Measurements from ENCODE around the gene BLOC1S4. TPM values are rescaled to one million over a fixed set of nuclear protein-coding genes. Genes with fewer than 3 reads are reported as not detected.

The BLOC1S4 gene
- polyA plus RNA-seq, 1 donor: 14.8 TPM

DNA sequence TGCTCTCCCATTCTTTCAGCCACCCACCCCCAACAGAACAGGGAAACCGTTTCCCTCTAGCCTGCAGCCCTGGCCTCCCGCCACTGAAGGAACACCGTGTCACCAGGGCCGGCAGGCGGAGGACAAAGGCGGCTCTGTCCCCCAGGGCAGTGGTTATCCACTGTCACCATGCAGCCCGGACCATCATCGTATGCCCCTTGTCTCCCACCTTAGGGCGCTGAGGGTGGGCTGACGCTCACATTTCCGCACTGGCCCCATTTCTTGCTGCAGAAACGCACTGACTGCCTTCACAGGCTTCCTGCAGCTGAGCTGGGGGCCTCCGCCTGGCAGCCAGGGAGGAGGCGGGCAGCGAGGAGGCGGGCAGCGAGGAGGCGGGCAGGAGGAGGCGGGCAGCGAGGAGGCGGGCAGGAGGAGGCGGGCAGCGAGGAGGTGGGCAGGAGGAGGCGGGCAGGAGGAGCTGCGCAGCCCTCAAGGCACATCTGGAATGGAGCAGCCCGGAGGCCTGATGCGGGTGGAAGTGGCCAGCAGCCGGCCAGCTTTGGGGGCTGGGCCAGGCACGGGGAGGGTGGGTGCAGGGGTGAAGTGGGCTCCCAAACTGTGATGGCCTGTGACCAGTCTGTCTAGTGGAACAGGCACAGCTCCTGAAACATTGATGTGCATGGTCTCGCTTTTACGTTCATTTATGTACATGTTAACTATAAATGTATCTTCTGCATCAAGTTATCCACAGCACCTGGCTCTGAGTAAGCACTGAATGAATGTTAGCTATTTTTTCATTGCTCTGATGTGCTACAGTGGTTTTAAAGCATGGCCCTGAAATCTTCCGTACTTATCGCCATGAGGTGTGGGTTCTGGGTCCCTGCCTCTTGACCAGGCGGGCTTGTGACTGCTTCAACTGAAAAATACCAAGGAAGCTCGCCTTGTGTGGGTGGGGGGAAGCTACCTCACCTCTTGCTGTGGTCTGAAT, 46.0 kb downstream of the BLOC1S4 start:
- Histone ChIP-seq H3K9me3 (ENCODE audit: control insufficient read depth, low read depth, low read length) (no peaks in the 10 kb centered on the region), H3K4me3 (ENCODE audit: low read length) (no peak overlapping the region), H3K4me1 (ENCODE audit: control insufficient read depth, insufficient read depth, low read length) (no peaks in the 10 kb centered on the region), H3K36me3 (ENCODE audit: control insufficient read depth, insufficient read depth, low read length) (no peaks in the 10 kb centered on the region), H3K27ac (ENCODE audit: low read length) (no peak overlapping the region), H3K27me3 (ENCODE audit: control insufficient read depth, insufficient read depth, low read length) (no peaks in the 10 kb centered on the region)
- WGBS (ENCODE audit: insufficient coverage, low lambda C conversion rate): 97% methylated on average over 5 of the region's 35 CpGs
- DNase-seq: no peak

- Histone ChIP-seq H3K4me1 (ENCODE audit: control insufficient read depth, insufficient read depth, low read length) (peaks cover 13% of the 10 kb centered on the region), H3K27ac (ENCODE audit: low read length) (no peak overlapping the region), H3K27me3 (ENCODE audit: control insufficient read depth, insufficient read depth, low read length) (no peaks in the 10 kb centered on the region), H3K9me3 (ENCODE audit: control insufficient read depth, low read depth, low read length) (no peaks in the 10 kb centered on the region), H3K36me3 (ENCODE audit: control insufficient read depth, insufficient read depth, low read length) (no peaks in the 10 kb centered on the region), H3K4me3 (ENCODE audit: low read length) (no peak overlapping the region)
- no CpG with 5 or more reads among the region's 16 CpGs for WGBS (ENCODE audit: insufficient coverage, low lambda C conversion rate)
- DNase-seq: no peak
Observed at GRCh38 chr4:6763330-6763851, 47.4 kb downstream of the BLOC1S4 start.

GRCh38 chr4:6764976-6765620, 49.1 kb downstream of the BLOC1S4 start:
- peaks cover 28% of the 10 kb centered on the region for H3K4me1 ChIP-seq (ENCODE audit: control insufficient read depth, insufficient read depth, low read length)
- H3K36me3 ChIP-seq (ENCODE audit: control insufficient read depth, insufficient read depth, low read length): no peaks in the 10 kb centered on the region
- DNase-seq: no peak
- H3K9me3 ChIP-seq (ENCODE audit: control insufficient read depth, low read depth, low read length): no peaks in the 10 kb centered on the region
- no peaks in the 10 kb centered on the region for H3K27me3 ChIP-seq (ENCODE audit: control insufficient read depth, insufficient read depth, low read length)
- H3K27ac ChIP-seq (ENCODE audit: low read length): no peak overlapping the region
- no CpG with 5 or more reads among the region's 11 CpGs for WGBS (ENCODE audit: insufficient coverage, low lambda C conversion rate)
- no peak overlapping the region for H3K4me3 ChIP-seq (ENCODE audit: low read length)

GRCh38 chr4:6765703-6766102, 49.7 kb downstream of the BLOC1S4 start:
- WGBS (ENCODE audit: insufficient coverage, low lambda C conversion rate): 100% methylated on average over 2 of the region's 2 CpGs
- Histone ChIP-seq H3K27me3 (ENCODE audit: control insufficient read depth, insufficient read depth, low read length) (no peaks in the 10 kb centered on the region), H3K27ac (ENCODE audit: low read length) (no peak overlapping the region), H3K9me3 (ENCODE audit: control insufficient read depth, low read depth, low read length) (no peaks in the 10 kb centered on the region), H3K4me1 (ENCODE audit: control insufficient read depth, insufficient read depth, low read length) (peaks cover 34% of the 10 kb centered on the region), H3K36me3 (ENCODE audit: control insufficient read depth, insufficient read depth, low read length) (no peaks in the 10 kb centered on the region), H3K4me3 (ENCODE audit: low read length) (no peak overlapping the region)
- DNase-seq: no peak

Other genes starting within 250 kb of the BLOC1S4 start
- 3.9 TPM for gene PPP2R2C, start 243.6 kb upstream of the BLOC1S4 start, polyA plus RNA-seq
- 18.2 TPM for gene MAN2B2, start 141.0 kb upstream of the BLOC1S4 start, polyA plus RNA-seq
- 244 TPM for gene MRFAP1, start 75.5 kb upstream of the BLOC1S4 start, polyA plus RNA-seq
- 5.0 TPM for gene S100P, start 22.3 kb upstream of the BLOC1S4 start, polyA plus RNA-seq
- gene MRFAP1L1, start 6.3 kb upstream of the BLOC1S4 start, polyA plus RNA-seq: 64.1 TPM
- gene KIAA0232, start 66.6 kb downstream of the BLOC1S4 start, polyA plus RNA-seq: 23.5 TPM
- 48.9 TPM for gene TBC1D14, start 193.7 kb downstream of the BLOC1S4 start, polyA plus RNA-seq